Ascending aorta (tissue), 2 donors: ENCODE data around the gene LEMD3. TPM values are rescaled to one million over a fixed set of nuclear protein-coding genes. Genes with fewer than 3 reads are reported as not detected.

ENCODE experiments used
- DNase-seq, 2 donors: peaks; one replicate each; pipeline ENCODE4 v3.0.0-alpha.2; 2019; ENCODE audit warnings: low spot score in 2 of 2
- H3K27ac ChIP-seq, 2 donors: fragments of 200-600 bp; sonication (generic); one replicate each; pipeline ENCODE4 v1.5.1; 2016 to 2017; ENCODE audit warnings: mild to moderate bottlenecking in 1 of 2
- H3K27me3 ChIP-seq: fragments of 200-600 bp; sonication (generic); one replicate; pipeline ENCODE4 v1.5.1; 2017
- H3K36me3 ChIP-seq, 2 donors: fragments of 200-600 bp; sonication (generic); one replicate each; pipeline ENCODE4 v1.5.1; 2016
- H3K4me1 ChIP-seq, 2 donors: fragments of 200-600 bp; sonication (generic); one replicate each; pipeline ENCODE4 v1.5.1; 2016 to 2017; ENCODE audit warnings: mild to moderate bottlenecking in 1 of 2
- H3K4me3 ChIP-seq, 2 donors: fragments of 200-600 bp; sonication (generic); one replicate each; pipeline ENCODE4 v1.5.1; 2016 to 2017; ENCODE audit warnings: mild to moderate bottlenecking in 1 of 2
- H3K9me3 ChIP-seq, 2 donors: fragments of 200-600 bp; sonication (generic); one replicate each; pipeline ENCODE4 v1.5.1; 2016
- CTCF ChIP-seq, 3 experiments: fragments of 200-600 bp in 2 of 3; fragments of 450-650 bp in 1 of 3; sonication (generic) in 2 of 3; IDR thresholded peaks; one replicate each; pipeline ENCODE4 v1.5.1; 2016 to 2019; ENCODE audit warnings: antibody characterized with exemption in 3 of 3, mild to moderate bottlenecking in 1 of 3, moderate library complexity in 1 of 3
- intact Hi-C: fragments of 100-400 bp; cut with DNase I; formaldehyde crosslinking; loops from one replicate; pipeline ENCODE4 v1.15.1; 2023
- total RNA-seq: library from RNA; depleted of rRNA; stranded (reverse); fragments of >200 nt; gene quantifications from one replicate; pipeline ENCODE4 v1.1.0, GENCODE V29; 2016

LEMD3 gene
- 10.6 TPM for total RNA-seq

- peak; percentile 82 to 97 for DNase-seq
- Histone ChIP-seq H3K4me1 (peaks cover 2 to 28% of the 10 kb centered on the region in 2 donors), H3K27me3 (no peaks in the 10 kb centered on the region), H3K36me3 (no peaks in the 10 kb centered on the region), H3K4me3 (peak within 1 kb of the TSS; percentile 79 to 89), H3K9me3 (no peaks in the 10 kb centered on the region), H3K27ac (peak within 1 kb of the TSS; percentile 97 to 99)
- TF ChIP-seq CTCF (IDR thresholded peaks at IDR 0.05): peak in 1 of 3 experiments; percentile 1
- intact Hi-C loops: loop anchor here (1.0 to 10.0 kb wide), 4 partner anchors 63 to 865 kb away; partner anchors contain the start of gene MSRB3
Observed at GRCh38 chr12:65169320-65170208, at the start of gene LEMD3. TSS of gene LEMD3 (plus strand) at chr12:65169583. CDS start at chr12:65169597, 14 bp downstream.

GRCh38 chr12:65121049-65121955 lies 48.1 kb upstream of the LEMD3 start, which contains the start of gene WIF1:
TSS of gene WIF1 (minus strand) at chr12:65121305. CDS start at chr12:65121191, 114 bp downstream.
- Histone ChIP-seq H3K4me1 (peaks cover 5 to 8% of the 10 kb centered on the region in 2 donors), H3K27ac (no peak within 1 kb of the TSS), H3K9me3 (no peaks in the 10 kb centered on the region), H3K4me3 (peak within 1 kb of the TSS; percentile 48 to 50), H3K36me3 (no peaks in the 10 kb centered on the region), H3K27me3 (peaks cover 11% of the 10 kb centered on the region)
- TF ChIP-seq CTCF (IDR thresholded peaks at IDR 0.05): peak in 1 of 3 experiments; percentile 28
- intact Hi-C loops: no loop called here
- DNase-seq: no peak

GRCh38 chr12:65121956-65122469 lies 47.4 kb upstream of the LEMD3 start:
- intact Hi-C loops: no loop called here
- Histone ChIP-seq H3K4me3 (no peak overlapping the region), H3K27ac (no peak overlapping the region), H3K4me1 (peaks cover 5 to 8% of the 10 kb centered on the region in 2 donors), H3K27me3 (peaks cover 11% of the 10 kb centered on the region), H3K36me3 (no peaks in the 10 kb centered on the region), H3K9me3 (no peaks in the 10 kb centered on the region)
- no peak for TF ChIP-seq CTCF (IDR thresholded peaks at IDR 0.05)
- no peak for DNase-seq

GRCh38 chr12:65122703-65123102 lies 46.7 kb upstream of the LEMD3 start:
- peaks cover 11% of the 10 kb centered on the region for H3K27me3 ChIP-seq
- no peaks in the 10 kb centered on the region for H3K9me3 ChIP-seq
- H3K27ac ChIP-seq: no peak overlapping the region
- no peak for DNase-seq
- H3K4me1 ChIP-seq: peaks cover 5 to 8% of the 10 kb centered on the region in 2 donors
- no peak overlapping the region for H3K4me3 ChIP-seq
- H3K36me3 ChIP-seq: no peaks in the 10 kb centered on the region
- intact Hi-C loops: loop anchor here (1.0 kb wide), 1 partner anchor 231 kb away; no protein-coding TSS in a partner anchor
- no peak for TF ChIP-seq CTCF (IDR thresholded peaks at IDR 0.05)

GRCh38 chr12:65123435-65124063 lies 45.8 kb upstream of the LEMD3 start:
- no peak for DNase-seq
- peaks cover 5 to 8% of the 10 kb centered on the region in 2 donors for H3K4me1 ChIP-seq
- TF ChIP-seq CTCF (IDR thresholded peaks at IDR 0.05): peak in 2 of 3 experiments; percentile 32 to 52
- H3K27me3 ChIP-seq: peaks cover 11% of the 10 kb centered on the region
- intact Hi-C loops: loop anchor here (1.0 kb wide), 1 partner anchor 232 kb away; no protein-coding TSS in a partner anchor
- no peak overlapping the region for H3K27ac ChIP-seq
- H3K36me3 ChIP-seq: no peaks in the 10 kb centered on the region
- H3K4me3 ChIP-seq: no peak overlapping the region
- no peaks in the 10 kb centered on the region for H3K9me3 ChIP-seq
